WTC11 (cell line): ENCODE results near the gene ROBO1.

Source experiments
- JUN ChIP-seq: sonication (generic); formaldehyde crosslinking; IDR thresholded peaks from 2 replicates; pipeline ENCODE4 v1.8.0; 2023; ENCODE audit warnings: mild to moderate bottlenecking, missing genetic modification reagents
- NR1H2 ChIP-seq: sonication (generic); formaldehyde crosslinking; IDR thresholded peaks from 2 replicates; pipeline ENCODE4 v1.9.0; 2021; ENCODE audit warnings: mild to moderate bottlenecking, moderate library complexity, missing genetic modification reagents
- RELA ChIP-seq: sonication (generic); formaldehyde crosslinking; IDR thresholded peaks from 2 replicates; pipeline ENCODE4 v1.8.1; 2022; ENCODE audit warnings: missing genetic modification reagents, mild to moderate bottlenecking, borderline replicate concordance
- SMAD4 ChIP-seq: sonication (generic); formaldehyde crosslinking; IDR thresholded peaks from 2 replicates; pipeline ENCODE4 v1.8.0; 2022; ENCODE audit warnings: mild to moderate bottlenecking, missing genetic modification reagents
- TCF7 ChIP-seq: sonication (generic); formaldehyde crosslinking; IDR thresholded peaks from 2 replicates; pipeline ENCODE4 v1.8.0; 2022; ENCODE audit warnings: mild to moderate bottlenecking, low read depth, missing genetic modification reagents, moderate library complexity
- TEAD4 ChIP-seq: sonication (generic); formaldehyde crosslinking; IDR thresholded peaks from 2 replicates; pipeline ENCODE4 v1.8.0; 2022; ENCODE audit warnings: mild to moderate bottlenecking, missing genetic modification reagents
- TP53 ChIP-seq: sonication (generic); formaldehyde crosslinking; IDR thresholded peaks from 2 replicates; pipeline ENCODE4 v1.8.1; 2023; ENCODE audit warnings: mild to moderate bottlenecking, missing genetic modification reagents
- ZNF219 ChIP-seq: sonication (generic); formaldehyde crosslinking; IDR thresholded peaks from 2 replicates; pipeline ENCODE4 v1.8.0; 2023; ENCODE audit warnings: missing genetic modification reagents, mild to moderate bottlenecking, borderline replicate concordance
- TF ChIP-seq, protein P1 (sequence below): fragments of 200-600 bp; IDR thresholded peaks from 2 replicates; pipeline ENCODE4 v1.8.0; 2022; ENCODE audit warnings: antibody characterized with exemption
- TF ChIP-seq, protein P2 (sequence below): sonication (generic); formaldehyde crosslinking; IDR thresholded peaks from 2 replicates; pipeline ENCODE4 v1.8.0; 2022; ENCODE audit warnings: mild to moderate bottlenecking, missing genetic modification reagents
- TF ChIP-seq, protein P3 (sequence below): sonication (generic); formaldehyde crosslinking; IDR thresholded peaks from 2 replicates; pipeline ENCODE4 v1.8.1; 2022; ENCODE audit warnings: low read depth, missing genetic modification reagents, borderline replicate concordance
- TF ChIP-seq, protein P4 (sequence below): fragments of 250-450 bp; sonication (Bioruptor Pico); IDR thresholded peaks from 2 replicates; pipeline ENCODE4 v1.8.0; 2021; ENCODE audit warnings: mild to moderate bottlenecking
- TF ChIP-seq, protein P5 (sequence below): sonication (generic); formaldehyde crosslinking; conservative IDR thresholded peaks from 2 replicates; pipeline ENCODE4 v1.8.1; 2022; ENCODE audit warnings: mild to moderate bottlenecking, missing genetic modification reagents

DNA sequence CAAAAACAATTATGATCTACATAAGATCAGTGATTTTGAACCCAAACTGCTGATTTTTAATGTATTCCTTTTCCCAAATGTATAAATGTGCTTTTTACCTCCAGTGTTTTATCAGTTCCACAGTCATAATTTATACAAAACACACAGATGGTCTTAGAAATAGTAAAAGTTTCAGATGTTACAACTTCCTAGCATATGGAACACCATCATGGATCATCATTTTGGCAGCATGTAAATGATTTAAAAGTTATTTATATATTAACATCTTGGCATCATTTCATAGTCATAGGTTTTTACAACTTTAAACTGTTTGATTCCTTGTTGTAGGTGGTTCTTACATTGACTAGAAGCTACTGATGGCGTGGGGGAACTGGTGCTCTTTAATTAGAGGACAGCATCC is 1025.3 kb downstream of the ROBO1 start:
- TF ChIP-seq SMAD4 (CRISPR knock-in tag), result no peak
- TF ChIP-seq, protein P1, sequence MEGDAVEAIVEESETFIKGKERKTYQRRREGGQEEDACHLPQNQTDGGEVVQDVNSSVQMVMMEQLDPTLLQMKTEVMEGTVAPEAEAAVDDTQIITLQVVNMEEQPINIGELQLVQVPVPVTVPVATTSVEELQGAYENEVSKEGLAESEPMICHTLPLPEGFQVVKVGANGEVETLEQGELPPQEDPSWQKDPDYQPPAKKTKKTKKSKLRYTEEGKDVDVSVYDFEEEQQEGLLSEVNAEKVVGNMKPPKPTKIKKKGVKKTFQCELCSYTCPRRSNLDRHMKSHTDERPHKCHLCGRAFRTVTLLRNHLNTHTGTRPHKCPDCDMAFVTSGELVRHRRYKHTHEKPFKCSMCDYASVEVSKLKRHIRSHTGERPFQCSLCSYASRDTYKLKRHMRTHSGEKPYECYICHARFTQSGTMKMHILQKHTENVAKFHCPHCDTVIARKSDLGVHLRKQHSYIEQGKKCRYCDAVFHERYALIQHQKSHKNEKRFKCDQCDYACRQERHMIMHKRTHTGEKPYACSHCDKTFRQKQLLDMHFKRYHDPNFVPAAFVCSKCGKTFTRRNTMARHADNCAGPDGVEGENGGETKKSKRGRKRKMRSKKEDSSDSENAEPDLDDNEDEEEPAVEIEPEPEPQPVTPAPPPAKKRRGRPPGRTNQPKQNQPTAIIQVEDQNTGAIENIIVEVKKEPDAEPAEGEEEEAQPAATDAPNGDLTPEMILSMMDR, result no peak
- TF ChIP-seq, protein P2, sequence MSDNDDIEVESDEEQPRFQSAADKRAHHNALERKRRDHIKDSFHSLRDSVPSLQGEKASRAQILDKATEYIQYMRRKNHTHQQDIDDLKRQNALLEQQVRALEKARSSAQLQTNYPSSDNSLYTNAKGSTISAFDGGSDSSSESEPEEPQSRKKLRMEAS (CRISPR knock-in tag), result no peak
- no peak for TF ChIP-seq ZNF219
- no peak for TF ChIP-seq TCF7 (CRISPR knock-in tag)
- TF ChIP-seq, protein P3, sequence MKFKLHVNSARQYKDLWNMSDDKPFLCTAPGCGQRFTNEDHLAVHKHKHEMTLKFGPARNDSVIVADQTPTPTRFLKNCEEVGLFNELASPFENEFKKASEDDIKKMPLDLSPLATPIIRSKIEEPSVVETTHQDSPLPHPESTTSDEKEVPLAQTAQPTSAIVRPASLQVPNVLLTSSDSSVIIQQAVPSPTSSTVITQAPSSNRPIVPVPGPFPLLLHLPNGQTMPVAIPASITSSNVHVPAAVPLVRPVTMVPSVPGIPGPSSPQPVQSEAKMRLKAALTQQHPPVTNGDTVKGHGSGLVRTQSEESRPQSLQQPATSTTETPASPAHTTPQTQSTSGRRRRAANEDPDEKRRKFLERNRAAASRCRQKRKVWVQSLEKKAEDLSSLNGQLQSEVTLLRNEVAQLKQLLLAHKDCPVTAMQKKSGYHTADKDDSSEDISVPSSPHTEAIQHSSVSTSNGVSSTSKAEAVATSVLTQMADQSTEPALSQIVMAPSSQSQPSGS (CRISPR knock-in tag), result no peak
- TF ChIP-seq, protein P4, sequence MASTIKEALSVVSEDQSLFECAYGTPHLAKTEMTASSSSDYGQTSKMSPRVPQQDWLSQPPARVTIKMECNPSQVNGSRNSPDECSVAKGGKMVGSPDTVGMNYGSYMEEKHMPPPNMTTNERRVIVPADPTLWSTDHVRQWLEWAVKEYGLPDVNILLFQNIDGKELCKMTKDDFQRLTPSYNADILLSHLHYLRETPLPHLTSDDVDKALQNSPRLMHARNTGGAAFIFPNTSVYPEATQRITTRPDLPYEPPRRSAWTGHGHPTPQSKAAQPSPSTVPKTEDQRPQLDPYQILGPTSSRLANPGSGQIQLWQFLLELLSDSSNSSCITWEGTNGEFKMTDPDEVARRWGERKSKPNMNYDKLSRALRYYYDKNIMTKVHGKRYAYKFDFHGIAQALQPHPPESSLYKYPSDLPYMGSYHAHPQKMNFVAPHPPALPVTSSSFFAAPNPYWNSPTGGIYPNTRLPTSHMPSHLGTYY, result no peak
- TF ChIP-seq TP53, result no peak
- TF ChIP-seq NR1H2 (CRISPR knock-in tag), result no peak
- no peak for TF ChIP-seq TEAD4 (CRISPR knock-in tag)
- no peak for TF ChIP-seq JUN (CRISPR knock-in tag)
- no peak for TF ChIP-seq RELA
- TF ChIP-seq, protein P5, sequence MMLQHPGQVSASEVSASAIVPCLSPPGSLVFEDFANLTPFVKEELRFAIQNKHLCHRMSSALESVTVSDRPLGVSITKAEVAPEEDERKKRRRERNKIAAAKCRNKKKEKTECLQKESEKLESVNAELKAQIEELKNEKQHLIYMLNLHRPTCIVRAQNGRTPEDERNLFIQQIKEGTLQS (CRISPR knock-in tag), result no peak
